Measurements from ENCODE around the gene GRP.

- TF ChIP-seq CTCF (IDR thresholded peaks at IDR 0.05) (no peak), POLR2A (IDR thresholded peaks at IDR 0.05) (no peak)
These were observed 19.7 kb downstream of the GRP start for GRCh38 chr18:59239642-59240041.
